Mucosa of stomach (tissue), 1 donor: Measurements from ENCODE around the gene RIPK3.

Source experiments
- H3K27me3 ChIP-seq: one replicate; pipeline ENCODE4 v1.7.0; 2013; ENCODE audit warnings: mild to moderate bottlenecking, low read length; ENCODE audit not compliant: control insufficient read depth, insufficient read depth
- H3K36me3 ChIP-seq: one replicate; pipeline ENCODE4 v1.7.0; 2013; ENCODE audit warnings: low read length; ENCODE audit not compliant: control insufficient read depth, insufficient read depth
- H3K4me1 ChIP-seq: one replicate; pipeline ENCODE4 v1.7.0; 2013; ENCODE audit warnings: mild to moderate bottlenecking, low read length; ENCODE audit not compliant: control insufficient read depth, insufficient read depth
- H3K4me3 ChIP-seq: one replicate; pipeline ENCODE4 v1.7.0; 2013; ENCODE audit warnings: low read length
- H3K9ac ChIP-seq: one replicate; pipeline ENCODE4 v1.7.0; 2013; ENCODE audit warnings: mild to moderate bottlenecking, low read length, moderate library complexity
- H3K9me3 ChIP-seq: one replicate; pipeline ENCODE4 v1.7.0; 2013; ENCODE audit warnings: mild to moderate bottlenecking, low read length, moderate library complexity; ENCODE audit not compliant: control insufficient read depth
- donor health status: Pancreatic carcinoma.

The RIPK3 gene

GRCh38 chr14:24300326-24300980, 39.3 kb downstream of the RIPK3 start:
- Histone ChIP-seq H3K4me3 (peak overlapping the region; percentile 98), H3K27me3 (no peaks in the 10 kb centered on the region), H3K9me3 (no peaks in the 10 kb centered on the region), H3K4me1 (peaks cover 29% of the 10 kb centered on the region), H3K36me3 (peaks cover 21% of the 10 kb centered on the region), H3K9ac (peak overlapping the region; percentile 90)

- H3K36me3 ChIP-seq, result peaks cover 12% of the 10 kb centered on the region
- peaks cover 29% of the 10 kb centered on the region for H3K4me1 ChIP-seq
- H3K27me3 ChIP-seq, result no peaks in the 10 kb centered on the region
Observed at GRCh38 chr14:24299255-24300191, 40.3 kb downstream of the RIPK3 start, which contains the start of the genes DHRS1 and NOP9. TSS of gene DHRS1 (minus strand) at chr14:24299780. CDS start at chr14:24299106, 674 bp downstream. TSS of gene NOP9 (plus strand) at chr14:24299850. CDS start at chr14:24299955, 105 bp downstream.

GRCh38 chr14:24298892-24299254, 40.9 kb downstream of the RIPK3 start:
- peak overlapping the region; percentile 90 for H3K9ac ChIP-seq
- peaks cover 9% of the 10 kb centered on the region for H3K36me3 ChIP-seq
- no peaks in the 10 kb centered on the region for H3K27me3 ChIP-seq
- H3K4me3 ChIP-seq, result peak overlapping the region; percentile 98
- peaks cover 29% of the 10 kb centered on the region for H3K4me1 ChIP-seq
- no peaks in the 10 kb centered on the region for H3K9me3 ChIP-seq

More at GRCh38 chr14:24299255-24300191, 40.3 kb downstream of the RIPK3 start, which contains the start of the genes DHRS1 and NOP9:
- peak within 1 kb of the TSS; percentile 90 for H3K9ac ChIP-seq
- no peaks in the 10 kb centered on the region for H3K9me3 ChIP-seq
- H3K4me3 ChIP-seq, result peak within 1 kb of the TSS; percentile 98

- H3K27me3 ChIP-seq, result no peaks in the 10 kb centered on the region
- no peaks in the 10 kb centered on the region for H3K9me3 ChIP-seq
- peaks cover 29% of the 10 kb centered on the region for H3K4me1 ChIP-seq
- no peak overlapping the region for H3K4me3 ChIP-seq
- peaks cover 9% of the 10 kb centered on the region for H3K36me3 ChIP-seq
- no peak overlapping the region for H3K9ac ChIP-seq
Observed at GRCh38 chr14:24297190-24297964, 42.4 kb downstream of the RIPK3 start.

GRCh38 chr14:24296341-24297157, 43.2 kb downstream of the RIPK3 start:
- Histone ChIP-seq H3K4me1 (peaks cover 29% of the 10 kb centered on the region), H3K4me3 (no peak overlapping the region), H3K27me3 (no peaks in the 10 kb centered on the region), H3K9me3 (no peaks in the 10 kb centered on the region), H3K36me3 (peaks cover 5% of the 10 kb centered on the region), H3K9ac (no peak overlapping the region)

GRCh38 chr14:24293525-24293924, 46.3 kb downstream of the RIPK3 start:
- peaks cover 8% of the 10 kb centered on the region for H3K36me3 ChIP-seq
- H3K4me3 ChIP-seq, result no peak overlapping the region
- H3K27me3 ChIP-seq, result no peaks in the 10 kb centered on the region
- no peaks in the 10 kb centered on the region for H3K9me3 ChIP-seq
- no peak overlapping the region for H3K9ac ChIP-seq
- peaks cover 9% of the 10 kb centered on the region for H3K4me1 ChIP-seq

- H3K27me3 ChIP-seq, result no peaks in the 10 kb centered on the region
- peaks cover 8% of the 10 kb centered on the region for H3K36me3 ChIP-seq
- no peaks in the 10 kb centered on the region for H3K9me3 ChIP-seq
- peaks cover 7% of the 10 kb centered on the region for H3K4me1 ChIP-seq
- no peak overlapping the region for H3K4me3 ChIP-seq
- no peak overlapping the region for H3K9ac ChIP-seq
Observed at GRCh38 chr14:24292118-24292807, 47.5 kb downstream of the RIPK3 start.

- Histone ChIP-seq H3K9ac (no peak overlapping the region), H3K36me3 (peaks cover 8% of the 10 kb centered on the region), H3K4me1 (peaks cover 1% of the 10 kb centered on the region), H3K9me3 (no peaks in the 10 kb centered on the region), H3K27me3 (no peaks in the 10 kb centered on the region), H3K4me3 (no peak overlapping the region)
Observed at GRCh38 chr14:24291446-24292117, 48.2 kb downstream of the RIPK3 start.

GRCh38 chr14:24290746-24291145, 49.0 kb downstream of the RIPK3 start:
- Histone ChIP-seq H3K4me3 (no peak overlapping the region), H3K36me3 (peaks cover 4% of the 10 kb centered on the region), H3K27me3 (no peaks in the 10 kb centered on the region), H3K9me3 (no peaks in the 10 kb centered on the region), H3K4me1 (no peaks in the 10 kb centered on the region), H3K9ac (no peak overlapping the region)

GRCh38 chr14:24289649-24290280, 50.0 kb downstream of the RIPK3 start:
- H3K9me3 ChIP-seq, result no peaks in the 10 kb centered on the region
- H3K4me1 ChIP-seq, result no peaks in the 10 kb centered on the region
- no peak overlapping the region for H3K9ac ChIP-seq
- H3K4me3 ChIP-seq, result no peak overlapping the region
- H3K36me3 ChIP-seq, result peaks cover 3% of the 10 kb centered on the region
- H3K27me3 ChIP-seq, result no peaks in the 10 kb centered on the region
